RWPE2 (cell line): ENCODE data around the gene CDC42EP1.

Experiments
- ATAC-seq: fragments of 200-7000 bp; cut with Tn5 transposase; 3 replicates; pipeline ENCODE4 v1.9.1; 2021; ENCODE audit warnings: low read depth
- DNase-seq: peaks from one replicate; pipeline ENCODE4 v3.0.0-alpha.2; 2020; ENCODE audit warnings: low spot score
- H3K27ac ChIP-seq: fragments of 450-650 bp; 2 replicates; pipeline ENCODE4 v1.5.1; 2017; ENCODE audit warnings: mild to moderate bottlenecking; ENCODE audit not compliant: poor library complexity, severe bottlenecking
- H3K27me3 ChIP-seq: fragments of 250-450 bp; sonication (Bioruptor Pico); 2 replicates; pipeline ENCODE4 v1.5.1; 2021; ENCODE audit warnings: mild to moderate bottlenecking, moderate library complexity; ENCODE audit not compliant: insufficient read depth, poor library complexity, severe bottlenecking
- H3K36me3 ChIP-seq: fragments of 250-450 bp; sonication (Bioruptor Pico); 2 replicates; pipeline ENCODE4 v1.5.1; 2020; ENCODE audit warnings: low read depth, mild to moderate bottlenecking, moderate library complexity
- H3K4me1 ChIP-seq: fragments of 250-450 bp; sonication (Bioruptor Pico); 2 replicates; pipeline ENCODE4 v1.5.1; 2021; ENCODE audit warnings: mild to moderate bottlenecking, moderate library complexity; ENCODE audit not compliant: insufficient read depth, poor library complexity, severe bottlenecking
- H3K4me3 ChIP-seq: fragments of 250-450 bp; sonication (Bioruptor Pico); 2 replicates; pipeline ENCODE4 v1.5.1; 2021; ENCODE audit warnings: mild to moderate bottlenecking, moderate library complexity; ENCODE audit not compliant: severe bottlenecking
- H3K9me3 ChIP-seq: fragments of 250-450 bp; sonication (Bioruptor Pico); 2 replicates; pipeline ENCODE4 v1.5.1; 2021; ENCODE audit warnings: mild to moderate bottlenecking, moderate library complexity; ENCODE audit not compliant: severe bottlenecking
- CTCF ChIP-seq: fragments of 450-650 bp; IDR thresholded peaks from one replicate; pipeline ENCODE4 v1.5.1; 2017; ENCODE audit warnings: mild to moderate bottlenecking, moderate library complexity; ENCODE audit not compliant: poor library complexity, severe bottlenecking

The CDC42EP1 gene

GRCh38 chr22:37560608-37561211 is 430 bp downstream of the CDC42EP1 start:
- TF ChIP-seq CTCF = no peak
- H3K27ac ChIP-seq = peak overlapping the region; percentile 93
- peaks cover 19% of the 10 kb centered on the region for H3K36me3 ChIP-seq
- no peaks in the 10 kb centered on the region for H3K9me3 ChIP-seq
- ATAC-seq (peak; percentile 4; the same call in 1 of the 3 replicates), DNase-seq (no peak)
- peak overlapping the region; percentile 98 for H3K4me3 ChIP-seq
- no peaks in the 10 kb centered on the region for H3K27me3 ChIP-seq
- peaks cover 28% of the 10 kb centered on the region for H3K4me1 ChIP-seq

GRCh38 chr22:37561212-37562048 is 1.1 kb downstream of the CDC42EP1 start:
- Histone ChIP-seq H3K4me1 (peaks cover 28% of the 10 kb centered on the region), H3K36me3 (peaks cover 26% of the 10 kb centered on the region), H3K4me3 (peak overlapping the region; percentile 98), H3K27me3 (no peaks in the 10 kb centered on the region), H3K9me3 (no peaks in the 10 kb centered on the region), H3K27ac (peak overlapping the region; percentile 93)
- TF ChIP-seq CTCF = peak; percentile 93
- DNase-seq (peak; percentile 84), ATAC-seq (peak; percentile 32)

- peak; percentile 72 for TF ChIP-seq CTCF
- Histone ChIP-seq H3K9me3 (no peaks in the 10 kb centered on the region), H3K36me3 (peaks cover 35% of the 10 kb centered on the region), H3K4me3 (peak overlapping the region; percentile 98), H3K4me1 (peaks cover 31% of the 10 kb centered on the region), H3K27me3 (no peaks in the 10 kb centered on the region), H3K27ac (peak overlapping the region; percentile 93)
- ATAC-seq (no peak), DNase-seq (no peak)
Observed at GRCh38 chr22:37562049-37562875, 2.0 kb downstream of the CDC42EP1 start.

- H3K36me3 ChIP-seq = peaks cover 40% of the 10 kb centered on the region
- H3K4me1 ChIP-seq = peaks cover 31% of the 10 kb centered on the region
- no peak overlapping the region for H3K4me3 ChIP-seq
- peak overlapping the region; percentile 93 for H3K27ac ChIP-seq
- ATAC-seq = peak; percentile 44
- no peak for TF ChIP-seq CTCF
- H3K9me3 ChIP-seq = no peaks in the 10 kb centered on the region
- H3K27me3 ChIP-seq = no peaks in the 10 kb centered on the region
- peak; percentile 85 for DNase-seq
Observed at GRCh38 chr22:37563153-37564081, 3.1 kb downstream of the CDC42EP1 start.
